Measurements from ENCODE around the gene PITPNC1. TPM values are rescaled to one million over a fixed set of nuclear protein-coding genes. Genes with fewer than 3 reads are reported as not detected.

Gene PITPNC1
- total and polyA plus RNA-seq, 8 donors, result 9.7 to 21.9 (median 11.3) TPM

GRCh38 chr17:67570797-67571196, 193.7 kb downstream of the PITPNC1 start:
- no peak for ATAC-seq
- H3K9me3 ChIP-seq, result no peaks in the 10 kb centered on the region
- H3K27me3 ChIP-seq, result no peaks in the 10 kb centered on the region
- H3K4me1 ChIP-seq, result peaks cover 0 to 16% of the 10 kb centered on the region in 2 donors
- TF ChIP-seq CTCF (IDR thresholded peaks at IDR 0.05), result no peak
- no peak for DNase-seq
- no peak overlapping the region for H3K27ac ChIP-seq
- no peak overlapping the region for H3K4me3 ChIP-seq
- H3K36me3 ChIP-seq, result no peaks in the 10 kb centered on the region
- intact Hi-C loops (cut with DNase I), result no loop called here

- no peak for ATAC-seq
- Histone ChIP-seq H3K9me3 (no peaks in the 10 kb centered on the region), H3K4me3 (no peak overlapping the region), H3K36me3 (no peaks in the 10 kb centered on the region), H3K27me3 (no peaks in the 10 kb centered on the region), H3K27ac (no peak overlapping the region), H3K4me1 (peaks cover 0 to 16% of the 10 kb centered on the region in 2 donors)
- no peak for TF ChIP-seq CTCF (IDR thresholded peaks at IDR 0.05)
- intact Hi-C loops (cut with DNase I), result no loop called here
- DNase-seq, result no peak
Observed at GRCh38 chr17:67571478-67571877, 194.4 kb downstream of the PITPNC1 start.

- TF ChIP-seq CTCF (IDR thresholded peaks at IDR 0.05), result no peak
- Histone ChIP-seq H3K27ac (no peak overlapping the region), H3K4me3 (no peak overlapping the region), H3K36me3 (no peaks in the 10 kb centered on the region), H3K9me3 (no peaks in the 10 kb centered on the region), H3K4me1 (peaks cover 0 to 12% of the 10 kb centered on the region in 2 donors), H3K27me3 (no peaks in the 10 kb centered on the region)
- ATAC-seq (no peak), DNase-seq (no peak)
- intact Hi-C loops (cut with DNase I), result no loop called here
Observed at GRCh38 chr17:67573987-67574657, 197.0 kb downstream of the PITPNC1 start.

GRCh38 chr17:67574658-67575293, 197.7 kb downstream of the PITPNC1 start:
- Histone ChIP-seq H3K27me3 (no peaks in the 10 kb centered on the region), H3K4me1 (peaks cover 0 to 6% of the 10 kb centered on the region in 2 donors), H3K4me3 (no peak overlapping the region), H3K9me3 (no peaks in the 10 kb centered on the region), H3K27ac (no peak overlapping the region), H3K36me3 (no peaks in the 10 kb centered on the region)
- TF ChIP-seq CTCF (IDR thresholded peaks at IDR 0.05), result no peak
- DNase-seq (no peak), ATAC-seq (no peak)
- intact Hi-C loops (cut with DNase I), result no loop called here

- H3K4me1 ChIP-seq, result peaks cover 0 to 2% of the 10 kb centered on the region in 2 donors
- H3K4me3 ChIP-seq, result no peak overlapping the region
- H3K9me3 ChIP-seq, result no peaks in the 10 kb centered on the region
- TF ChIP-seq CTCF (IDR thresholded peaks at IDR 0.05), result no peak
- intact Hi-C loops (cut with DNase I), result no loop called here
- H3K27me3 ChIP-seq, result no peaks in the 10 kb centered on the region
- no peak for DNase-seq
- no peak overlapping the region for H3K27ac ChIP-seq
- H3K36me3 ChIP-seq, result no peaks in the 10 kb centered on the region
- ATAC-seq, result no peak
Observed at GRCh38 chr17:67575325-67575724, 198.2 kb downstream of the PITPNC1 start.
